Anterior cingulate cortex (tissue), 58 donors: ENCODE measurements around the gene IFNGR2.
"Not testable (repeated sequence)": the region's sequence is repeated elsewhere in the genome, so short reads cannot be mapped to it uniquely, and the experiment has no call there.

Experiments
- DNase-seq, 58 donors: peaks; one replicate each; lab custom pipeline; 2025; lab: John Stamatoyannopoulos, UW

The IFNGR2 gene

GRCh38 chr21:33433425-33434114 is 30.4 kb downstream of the IFNGR2 start:
- peak in 4 of 58 donors; percentile 6 to 18 (median 8) for DNase-seq

GRCh38 chr21:33434770-33435360 is 31.7 kb downstream of the IFNGR2 start:
- DNase-seq: peak in 2 of 58 donors; percentile 19 to 50

- no peak for DNase-seq
Measured at GRCh38 chr21:33437140-33437539, 33.9 kb downstream of the IFNGR2 start.

- no peak for DNase-seq
Measured at GRCh38 chr21:33441489-33442477, 38.6 kb downstream of the IFNGR2 start.

GRCh38 chr21:33443194-33443593 is 40.0 kb downstream of the IFNGR2 start:
- no peak for DNase-seq

- DNase-seq: no peak
Measured at GRCh38 chr21:33444499-33444898, 41.3 kb downstream of the IFNGR2 start.

GRCh38 chr21:33446620-33447019 is 43.4 kb downstream of the IFNGR2 start:
- DNase-seq: not testable (repeated sequence)

- DNase-seq: no peak
Measured at GRCh38 chr21:33449616-33450015, 46.4 kb downstream of the IFNGR2 start.

GRCh38 chr21:33451634-33452071 is 48.4 kb downstream of the IFNGR2 start:
- no peak for DNase-seq

- DNase-seq: no peak
Measured at GRCh38 chr21:33452362-33452761, 49.1 kb downstream of the IFNGR2 start.

GRCh38 chr21:33455686-33456446 is 52.7 kb downstream of the IFNGR2 start:
- no peak for DNase-seq

GRCh38 chr21:33458861-33459260 is 55.6 kb downstream of the IFNGR2 start:
- DNase-seq: no peak

- DNase-seq: no peak
Measured at GRCh38 chr21:33461538-33462250, 58.5 kb downstream of the IFNGR2 start.

- DNase-seq: not testable (repeated sequence)
Measured at GRCh38 chr21:33469183-33469582, 66.0 kb downstream of the IFNGR2 start.

GRCh38 chr21:33470701-33471100 is 67.5 kb downstream of the IFNGR2 start:
- DNase-seq: no peak

GRCh38 chr21:33473344-33473743 is 70.1 kb downstream of the IFNGR2 start:
- DNase-seq: no peak

GRCh38 chr21:33477066-33477465 is 73.9 kb downstream of the IFNGR2 start:
- no peak for DNase-seq

- DNase-seq: no peak
Measured at GRCh38 chr21:33478182-33478581, 75.0 kb downstream of the IFNGR2 start.

GRCh38 chr21:33478935-33479678 is 75.9 kb downstream of the IFNGR2 start:
- DNase-seq: peak in 13 of 58 donors; percentile 4 to 52 (median 25)
